RPMI7951 (cell line): ENCODE results near the gene SYTL2. TPM values are rescaled to one million over a fixed set of nuclear protein-coding genes. Genes with fewer than 3 reads are reported as not detected.
"Not testable (repeated sequence)": the region's sequence is repeated elsewhere in the genome, so short reads cannot be mapped to it uniquely, and the experiment has no call there.

ENCODE experiments used
- DNase-seq: peaks from one replicate; pipeline ENCODE4 v3.0.0-alpha.2; 2012; ENCODE audit warnings: low read depth
- total RNA-seq: library from RNA; depleted of rRNA; stranded (reverse); fragments of >200 nt; shearing (Covaris generic); gene quantifications from 2 replicates; pipeline ENCODE4 v1.2.3, GENCODE V29; 2014

Gene SYTL2
- total RNA-seq, 1 experiment from 2014 or later: 66.0 TPM

DNA sequence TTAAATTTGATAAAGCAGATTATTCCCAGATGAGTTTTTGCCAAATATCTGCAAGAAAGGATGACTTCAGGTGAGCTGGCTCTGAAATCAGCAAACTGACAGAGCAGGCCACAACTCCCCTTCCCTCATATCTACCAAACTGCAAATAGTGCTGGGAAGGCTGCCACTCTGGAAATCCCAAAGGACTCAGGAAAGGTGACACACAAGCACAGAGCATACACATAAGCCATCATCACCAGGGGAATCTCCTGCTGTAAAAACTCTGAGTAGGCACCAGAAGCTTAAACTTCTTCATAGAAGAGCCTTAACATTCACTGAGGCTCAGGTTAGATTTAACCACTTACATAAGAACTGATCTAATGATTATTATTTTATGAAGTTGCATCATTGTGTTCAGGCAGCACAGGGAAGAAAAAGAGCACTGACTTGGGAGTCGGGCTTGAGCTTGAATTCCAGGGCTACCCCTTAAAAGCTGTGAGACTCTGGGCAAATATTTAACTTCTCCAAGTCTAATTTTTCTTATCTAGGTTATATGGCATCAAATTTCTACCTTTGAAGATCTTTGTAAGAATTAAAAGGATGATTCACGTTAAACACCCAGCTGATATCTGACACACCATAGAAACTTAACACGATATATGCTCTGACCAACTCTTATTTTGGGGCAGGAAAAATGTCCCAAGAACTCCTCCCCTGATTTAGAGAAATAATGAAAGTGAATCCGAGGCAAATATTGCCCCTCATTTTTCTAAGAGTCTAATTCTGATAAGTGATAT is 15.0 kb downstream of the SYTL2 start:
- DNase-seq: no peak

DNA sequence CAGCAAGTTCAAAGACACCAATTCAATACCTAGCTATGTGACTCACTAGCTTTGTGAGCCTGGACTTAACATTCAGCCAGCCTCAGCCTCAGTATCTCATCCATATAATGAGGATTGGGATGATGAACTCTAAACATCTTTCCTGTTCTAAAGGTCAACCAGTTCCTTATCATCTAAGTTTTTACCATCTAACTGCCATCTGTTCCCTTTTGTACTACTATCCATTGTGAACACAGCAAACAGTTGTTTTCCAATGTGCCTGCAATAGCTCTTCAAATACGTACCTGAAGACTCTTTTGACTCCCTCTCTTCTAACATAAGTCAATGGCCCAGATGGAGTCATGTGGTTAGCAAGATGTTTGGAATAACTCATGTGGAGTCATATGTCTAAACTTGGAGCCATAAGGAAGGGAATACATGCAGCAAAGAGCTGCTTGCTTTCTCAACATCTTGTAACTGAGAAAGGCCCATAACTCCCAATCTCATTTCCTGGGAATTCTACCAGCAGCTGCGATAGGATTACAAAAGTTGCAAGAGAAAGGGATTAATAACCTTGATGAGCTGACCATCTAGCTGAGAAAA is 19.4 kb downstream of the SYTL2 start:
- DNase-seq: no peak

DNA sequence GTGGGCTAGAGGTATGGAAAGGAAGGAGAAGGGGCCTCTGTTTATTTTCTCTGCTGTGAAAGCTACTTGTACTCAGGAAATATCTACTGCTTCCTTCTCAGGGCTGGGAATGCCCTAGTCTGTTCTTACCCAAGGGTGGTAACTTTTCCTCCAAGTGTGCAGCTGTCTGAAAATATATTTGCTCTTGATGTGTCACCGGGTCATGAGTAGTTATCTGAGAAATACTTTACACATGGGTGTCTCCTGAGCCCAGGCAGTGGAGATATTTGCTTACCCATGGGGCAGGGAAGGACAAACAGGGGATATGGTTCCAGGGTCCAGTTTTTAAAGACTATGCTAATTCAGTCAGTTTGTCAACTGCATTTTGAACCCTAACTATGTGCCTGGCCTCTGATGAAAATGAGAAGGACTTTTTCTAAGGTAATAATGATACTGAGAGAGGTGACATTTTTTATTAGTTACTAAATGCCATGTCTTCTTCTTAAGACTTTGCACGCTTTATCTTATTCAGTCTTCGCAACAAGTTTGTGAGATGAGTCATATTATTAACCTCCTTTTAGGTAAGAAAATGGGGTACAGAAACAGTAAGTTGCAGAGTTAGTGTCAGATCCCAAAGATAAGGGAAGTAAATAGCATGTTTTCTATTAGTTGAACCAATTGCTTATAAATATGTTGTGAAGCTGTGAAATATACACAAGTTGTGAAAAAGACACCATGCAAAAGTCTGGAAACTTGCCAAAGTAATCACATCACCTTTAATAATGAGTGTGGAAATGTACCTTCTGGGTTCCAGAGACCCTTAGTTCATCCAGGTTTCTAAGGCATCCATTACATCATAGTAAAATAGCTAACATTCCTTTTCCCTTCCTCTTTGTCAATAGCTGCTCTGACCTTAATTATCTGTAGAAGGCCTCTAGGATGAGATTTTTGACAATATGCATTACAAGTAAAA is 22.9 kb downstream of the SYTL2 start:
- DNase-seq: no peak

DNA sequence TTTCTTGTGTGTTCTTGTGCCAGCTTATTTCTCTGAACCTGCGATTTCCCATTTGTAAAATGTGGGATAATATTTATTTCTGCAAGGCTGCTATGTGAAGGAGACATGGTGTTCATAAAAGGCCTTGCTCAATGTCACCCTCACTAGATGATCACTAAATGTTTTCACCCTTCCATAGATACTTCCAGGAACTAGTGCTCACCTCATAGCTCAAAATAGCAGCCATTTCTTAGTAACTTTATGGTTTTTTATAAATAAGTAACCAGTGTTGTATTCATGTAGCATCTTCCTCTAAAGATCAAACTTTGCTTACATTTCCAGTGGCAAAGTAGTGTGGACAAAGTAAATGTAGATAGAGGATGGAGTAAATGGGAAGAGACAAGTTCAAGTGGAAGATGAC is 23.8 kb downstream of the SYTL2 start:
- DNase-seq: no peak

DNA sequence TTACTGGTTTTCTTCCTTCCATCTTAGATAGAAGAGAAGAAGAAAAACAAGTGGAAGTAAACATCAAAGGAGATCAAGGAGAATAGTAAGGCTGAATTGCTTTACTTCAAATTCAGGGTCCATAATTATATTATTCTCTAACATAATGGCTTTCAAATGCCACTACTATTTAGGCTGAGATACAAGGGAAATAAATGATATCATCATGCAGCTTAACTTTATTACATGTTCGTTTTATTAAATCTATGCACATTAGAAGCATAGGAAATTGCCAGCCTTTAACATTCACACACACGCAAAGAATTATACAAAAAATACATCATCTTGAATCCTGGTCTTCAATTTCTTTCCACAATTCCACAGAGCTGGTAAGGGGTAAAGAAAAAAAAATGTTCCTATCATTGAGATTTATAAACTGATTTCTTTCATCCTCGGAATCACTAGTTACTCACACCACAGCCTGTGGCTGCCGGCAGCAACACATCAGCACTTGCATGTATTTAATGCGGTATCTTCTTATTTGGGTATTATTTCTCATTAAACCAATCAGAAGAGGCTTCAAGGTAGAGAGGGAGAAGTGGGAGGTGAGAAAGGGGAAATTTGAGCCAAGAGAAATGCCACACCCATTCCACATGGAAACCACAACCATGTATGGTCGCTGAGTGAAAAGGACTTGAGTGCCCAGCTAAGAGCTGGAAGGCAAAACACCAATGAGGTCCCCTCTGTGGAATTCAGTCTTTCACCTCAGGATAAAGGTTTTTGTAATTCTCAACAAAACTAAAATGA is 26.3 kb downstream of the SYTL2 start:
- no peak for DNase-seq

DNA sequence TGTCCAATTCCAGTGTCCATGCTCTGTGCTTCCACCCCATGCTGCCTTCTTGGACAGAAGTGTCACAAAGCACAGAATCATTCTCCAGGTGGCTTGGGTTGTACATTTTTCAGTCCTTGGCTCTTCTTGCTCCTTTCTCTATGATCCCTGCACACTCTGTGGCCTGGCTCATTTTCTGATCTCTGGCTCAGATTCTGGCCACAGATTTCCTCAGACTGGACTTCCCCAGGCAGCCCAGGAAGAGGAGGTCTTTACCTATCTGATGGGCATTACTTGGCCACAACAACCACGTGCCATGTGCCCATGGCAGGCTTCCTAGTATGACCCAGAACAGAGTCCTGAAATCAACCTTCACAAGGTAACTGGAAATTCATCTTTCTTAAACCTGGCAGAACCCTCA is 27.2 kb downstream of the SYTL2 start:
- DNase-seq: peak; percentile 53

DNA sequence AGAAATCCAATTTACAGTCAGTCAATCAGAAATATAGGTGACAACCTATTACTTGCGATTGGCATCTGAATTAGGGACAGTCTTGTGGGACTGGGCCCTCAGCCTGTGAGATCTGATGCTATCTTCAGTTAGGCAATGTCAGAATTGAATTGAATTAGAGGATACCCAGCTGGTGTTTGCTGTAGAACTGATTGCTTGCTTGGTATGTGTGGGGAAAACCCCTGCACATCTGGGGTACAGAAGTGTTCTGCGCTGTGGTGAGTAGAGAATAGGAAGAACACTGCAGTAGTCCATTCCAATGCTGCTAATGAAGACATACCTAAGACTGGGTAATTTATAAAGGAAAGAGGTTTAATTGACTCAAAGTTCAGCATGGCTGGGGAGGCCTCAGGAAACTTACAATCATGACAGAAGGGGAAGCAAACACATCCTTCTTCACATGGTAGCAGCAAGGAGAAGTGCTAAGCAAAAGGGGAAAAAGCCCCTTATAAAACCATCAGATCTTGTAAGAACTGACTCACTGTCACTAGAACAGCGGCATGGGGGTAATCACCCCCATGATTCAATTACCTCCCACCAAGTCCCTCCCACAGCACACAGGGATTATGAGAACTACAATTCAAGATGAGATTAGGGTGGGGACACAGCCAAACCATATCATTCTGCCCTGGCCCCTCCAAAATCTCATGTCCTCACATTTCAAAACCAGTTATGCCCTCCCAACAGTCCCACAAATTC is 30.0 kb downstream of the SYTL2 start:
- not testable (repeated sequence) for DNase-seq

DNA sequence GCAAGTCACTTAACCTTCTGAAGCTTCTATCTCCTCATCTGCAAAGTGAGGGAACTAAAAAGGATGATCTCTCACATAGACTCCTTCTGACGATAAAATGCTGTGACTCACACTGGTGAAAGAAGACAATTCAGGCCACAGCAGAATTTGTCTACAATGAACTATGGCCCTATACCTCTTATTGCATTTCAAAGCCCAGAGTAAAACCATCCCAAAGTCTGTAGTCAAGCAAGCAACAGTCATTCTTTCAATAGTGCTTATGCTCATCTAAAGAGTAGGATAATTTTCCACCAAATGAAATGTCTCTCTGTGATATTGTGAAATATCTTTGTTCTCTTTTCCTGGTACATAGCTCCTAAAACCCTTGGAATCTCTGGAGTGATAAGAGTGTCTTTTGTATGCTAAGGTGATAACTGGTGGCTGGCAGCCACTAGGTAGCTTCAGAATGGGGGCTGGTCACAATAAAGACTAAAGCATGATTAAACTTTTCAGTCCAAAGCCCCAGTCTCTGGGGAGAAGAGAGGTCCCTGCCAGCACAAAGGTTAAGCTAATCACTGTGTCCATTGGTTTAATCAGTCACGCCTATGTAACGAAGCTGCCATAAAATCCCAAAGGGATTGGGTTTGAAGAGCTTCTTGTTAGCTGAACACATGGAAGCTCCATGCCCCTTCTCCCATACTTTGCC is 30.8 kb downstream of the SYTL2 start:
- DNase-seq: peak; percentile 27

DNA sequence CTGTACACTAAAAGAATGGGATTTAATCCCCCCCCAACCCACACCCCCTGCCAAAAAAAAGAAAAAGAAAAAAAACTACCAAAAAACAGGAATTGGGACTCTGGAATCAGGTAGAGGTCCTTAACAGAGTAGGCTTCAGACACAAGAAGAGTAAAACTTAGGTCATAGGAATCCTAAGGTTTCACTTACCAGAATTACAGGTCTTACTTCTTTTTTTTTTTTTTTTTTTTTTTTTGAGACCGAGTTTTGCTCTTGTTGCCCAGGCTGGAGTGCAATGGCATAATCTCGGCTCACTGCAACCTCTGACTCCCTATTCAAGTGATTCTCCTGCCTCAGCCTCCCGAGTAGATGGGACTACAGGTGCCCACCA is 33.4 kb downstream of the SYTL2 start:
- not testable (repeated sequence) for DNase-seq

DNA sequence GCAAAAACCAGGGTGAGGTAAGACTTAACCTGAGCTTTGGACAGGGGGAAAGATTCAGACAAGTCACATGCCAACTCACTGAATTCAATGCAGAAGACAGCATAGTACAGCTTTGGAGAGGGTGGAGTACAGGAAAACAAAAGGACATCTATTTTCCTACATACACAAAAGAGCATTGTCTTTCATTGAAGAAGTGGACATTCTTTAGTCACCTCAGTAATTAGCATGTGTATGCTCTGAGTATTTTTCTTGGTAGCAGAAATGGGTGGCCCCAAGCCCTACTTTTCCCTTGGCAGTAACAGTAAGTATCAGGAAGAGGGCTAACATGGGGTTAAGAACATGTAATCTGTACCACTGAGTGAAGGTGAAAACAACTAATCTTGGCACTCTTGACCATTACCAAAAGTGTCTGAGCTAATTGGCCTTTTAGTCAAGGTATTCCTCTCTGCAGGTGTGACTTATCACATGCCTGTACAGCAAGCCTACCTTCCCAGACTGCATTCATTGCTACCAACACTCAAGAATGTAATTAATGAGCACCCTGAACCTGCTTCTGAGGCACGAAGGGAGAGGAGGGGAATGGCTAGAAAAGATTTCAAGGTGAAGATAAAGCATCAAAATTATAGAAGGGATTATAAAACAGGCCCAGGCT is 33.9 kb downstream of the SYTL2 start:
- no peak for DNase-seq

DNA sequence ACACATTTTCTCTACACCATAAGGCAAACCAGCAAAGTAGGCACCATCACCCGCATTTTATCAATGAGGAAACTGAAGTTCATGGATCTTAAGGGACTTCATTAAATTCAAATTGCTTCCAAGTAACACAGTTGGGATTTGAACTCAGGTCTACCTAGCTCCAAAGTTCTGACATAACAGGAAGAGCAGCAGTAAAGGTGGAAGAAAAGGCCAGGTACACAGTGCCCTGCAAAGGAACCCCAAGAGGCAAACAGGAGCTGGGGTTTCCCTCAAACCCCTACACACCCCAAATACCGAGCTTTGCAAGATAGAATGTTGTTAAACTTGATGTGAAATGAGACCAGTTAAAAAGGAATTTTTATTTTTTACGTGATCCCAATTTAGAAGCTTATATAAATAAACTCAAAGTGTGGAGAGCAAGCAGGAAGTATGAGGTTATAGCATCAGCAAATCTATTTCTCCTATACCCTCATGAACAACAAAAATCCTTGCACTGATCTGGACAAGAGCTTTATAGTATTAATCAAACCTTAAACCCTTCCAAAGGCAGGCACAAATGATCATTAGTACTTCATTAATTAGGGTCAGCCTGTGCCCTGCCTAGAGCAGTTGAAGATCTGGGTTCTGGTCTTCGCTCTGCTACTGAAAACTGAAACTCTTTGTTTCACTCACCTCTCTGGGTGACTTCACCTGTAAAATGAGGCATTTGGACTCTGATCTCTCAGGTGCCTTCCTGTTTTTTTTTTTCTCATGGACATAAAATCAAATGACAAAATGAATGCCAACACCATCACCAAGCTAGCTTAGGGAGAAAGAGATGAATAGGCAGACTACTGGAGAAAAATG is 36.5 kb downstream of the SYTL2 start:
- no peak for DNase-seq

DNA sequence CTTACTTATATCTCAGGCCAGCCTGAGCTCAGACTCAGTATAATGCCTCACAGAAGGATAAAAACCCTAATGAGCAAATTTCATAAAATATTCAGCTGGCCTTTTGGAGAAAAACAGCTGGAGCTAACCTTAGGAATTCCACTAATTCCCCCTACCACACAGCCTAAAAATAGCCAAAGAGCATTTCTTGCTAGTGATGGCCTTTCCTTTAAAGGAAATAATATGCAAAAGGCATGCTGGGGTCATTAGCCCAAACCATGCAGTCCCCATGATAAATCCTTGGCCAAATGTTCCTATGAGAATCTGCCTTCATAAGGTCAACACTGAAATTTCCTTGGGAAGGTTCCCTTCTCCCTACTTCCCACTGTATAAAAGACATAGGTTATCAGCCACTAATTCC is 38.2 kb downstream of the SYTL2 start:
- DNase-seq: peak; percentile 43

DNA sequence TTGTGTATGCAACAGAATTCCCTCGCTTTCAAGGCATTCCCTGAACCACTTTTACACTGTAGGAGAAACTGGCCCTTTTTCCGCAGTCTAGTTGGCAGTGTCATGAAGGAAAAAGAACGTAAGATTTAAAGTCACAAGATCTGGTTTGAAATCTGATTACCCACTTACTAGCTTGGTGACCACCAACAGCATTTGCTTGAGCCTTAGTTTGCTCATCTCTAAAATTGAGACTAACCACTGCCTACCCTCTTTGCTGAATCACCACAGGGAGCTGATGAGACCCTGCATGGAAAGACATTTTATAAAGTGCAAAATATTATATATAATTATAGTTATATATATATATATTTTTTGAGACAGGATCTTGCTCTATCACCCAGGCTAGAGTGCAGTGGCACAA is 39.4 kb downstream of the SYTL2 start:
- no peak for DNase-seq

DNA sequence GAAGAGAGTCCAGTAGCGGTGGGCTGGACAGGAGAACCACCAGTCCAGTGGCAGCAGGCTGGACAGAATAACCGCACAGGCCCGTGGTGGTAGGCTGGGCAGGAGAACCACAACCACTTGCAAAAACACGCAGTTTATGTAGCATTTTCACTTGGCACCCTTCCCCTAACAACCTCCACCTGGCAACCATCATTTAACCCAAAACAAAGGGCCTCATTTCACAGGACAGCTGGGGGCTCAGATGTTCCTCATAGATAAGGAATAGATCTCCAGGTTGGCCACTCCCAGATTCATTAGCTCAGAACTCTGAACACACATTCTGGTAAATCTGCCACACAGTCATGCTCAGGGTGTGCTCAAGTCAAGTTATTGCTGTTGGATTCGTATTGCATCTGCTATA is 41.2 kb downstream of the SYTL2 start:
- DNase-seq: no peak

DNA sequence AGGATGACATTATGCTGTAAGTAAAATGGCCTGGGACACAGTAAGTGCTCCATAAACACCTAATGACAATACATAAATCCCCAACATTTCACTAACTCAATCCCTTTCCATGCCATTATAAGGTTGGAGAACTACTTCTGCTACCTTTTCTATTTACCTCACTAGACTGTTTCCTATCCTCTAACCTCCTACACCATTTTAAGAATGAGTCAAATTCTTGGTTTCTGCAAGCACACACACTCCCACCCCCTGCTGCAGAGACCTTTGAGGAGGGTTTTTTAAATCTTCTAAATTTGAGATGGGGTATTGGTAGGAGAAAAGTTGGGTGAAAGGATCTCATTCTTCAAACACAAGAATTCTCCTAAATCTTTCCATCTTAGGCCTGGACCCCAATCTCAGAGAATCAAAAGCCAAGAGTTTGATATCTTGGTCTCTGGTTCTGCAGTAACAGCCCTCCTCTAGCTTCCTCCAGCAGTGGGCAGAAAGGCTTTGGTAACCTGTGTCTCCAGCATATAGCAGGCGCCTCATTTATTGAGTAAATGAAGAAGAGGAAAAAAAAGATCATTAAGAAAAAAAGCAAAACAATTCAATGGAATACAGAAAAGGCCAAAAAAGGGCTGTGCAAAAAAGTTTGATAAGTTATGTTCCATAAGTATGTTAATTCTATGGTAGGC is 42.3 kb downstream of the SYTL2 start:
- no peak for DNase-seq

DNA sequence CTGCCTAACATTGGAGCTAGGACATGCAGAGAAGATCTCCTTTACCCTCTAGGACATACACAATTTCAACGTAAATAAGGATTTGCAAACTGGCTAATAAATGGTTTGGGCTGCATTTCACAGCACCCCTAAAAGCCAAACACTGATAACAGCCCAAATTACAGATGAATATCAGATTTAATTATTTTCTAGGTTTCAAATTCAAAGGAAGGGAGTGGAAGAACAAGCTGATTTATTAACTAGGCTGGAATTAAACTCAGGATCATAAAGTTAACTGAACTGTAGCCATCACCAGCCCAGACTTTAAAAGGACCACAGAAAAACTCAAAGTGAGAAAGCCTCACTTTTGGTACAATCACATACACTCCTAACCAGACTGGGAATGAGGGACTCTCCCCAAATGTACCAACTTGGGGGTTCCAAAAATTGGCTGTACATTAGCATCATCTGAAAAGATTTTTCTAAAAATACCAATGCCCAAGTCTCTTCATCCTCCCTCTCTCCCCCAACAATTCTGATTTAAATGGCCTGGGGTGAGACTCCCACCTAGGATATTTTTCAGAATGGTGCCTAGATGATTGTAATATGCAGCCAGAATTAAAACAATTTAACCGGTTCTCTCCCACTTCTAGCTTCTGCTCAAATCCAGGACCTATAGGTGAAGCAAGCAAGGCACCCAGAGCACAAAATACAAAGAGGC is 43.5 kb downstream of the SYTL2 start:
- DNase-seq: no peak

DNA sequence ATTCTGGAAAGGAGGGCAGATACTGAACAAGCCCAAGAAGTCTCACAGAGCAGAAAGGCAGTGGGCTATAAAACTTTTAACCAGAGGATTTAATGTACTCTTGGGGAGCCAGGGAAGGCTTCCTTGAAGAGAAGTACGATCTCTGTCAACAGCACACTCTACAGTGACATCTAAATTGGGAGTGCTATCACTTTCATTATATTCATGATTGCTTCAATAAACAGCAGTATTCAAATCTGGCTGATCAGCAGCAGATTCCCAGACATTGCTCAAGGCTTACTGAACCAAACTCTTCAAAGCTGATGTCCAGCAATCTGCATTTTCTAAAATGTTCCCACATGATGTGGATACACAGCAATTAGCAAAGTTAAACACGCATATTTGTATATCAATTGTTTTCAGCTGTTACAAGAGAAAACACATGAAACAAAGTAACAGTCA is 44.2 kb downstream of the SYTL2 start:
- no peak for DNase-seq

DNA sequence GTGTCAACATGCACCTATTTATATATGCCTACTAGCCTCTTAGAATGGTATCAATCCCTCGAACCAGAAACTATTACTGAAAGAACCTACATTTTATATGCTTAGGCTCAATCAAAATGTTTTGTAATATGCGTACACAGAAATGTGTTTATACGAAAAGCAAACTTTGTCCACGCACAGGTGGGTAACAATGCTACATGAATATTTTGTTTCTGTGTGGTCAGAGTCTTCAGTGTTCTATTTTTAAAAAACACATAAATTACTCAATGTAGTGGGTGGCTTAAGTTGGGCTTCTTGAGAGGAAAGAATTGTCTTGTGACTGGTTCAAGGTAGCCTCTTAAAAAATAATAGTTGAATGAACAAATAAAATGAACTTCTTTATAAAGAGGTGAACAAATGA is 46.1 kb downstream of the SYTL2 start:
- no peak for DNase-seq
